MCF 10A (cell line): ENCODE data around the gene AKR1B1. TPM values are rescaled to one million over a fixed set of nuclear protein-coding genes. Genes with fewer than 3 reads are reported as not detected.

Experiments
- BruUV-seq: library from RNA; stranded (reverse); fragments of 400-500 nt; replicated peaks from 2 replicates; lab custom pipeline; 2021; lab: Mats Ljungman, UMichigan
- CTCF ChIA-PET: fragments of 300-600 bp; sonication (Branson Sonifier 250); formaldehyde crosslinking; extraction: SDS; loops from one replicate; lab custom pipeline; 2021; ENCODE audit warnings: antibody characterized with exemption, inconsistent platforms; lab: Yijun Ruan, JAX
- POLR2A ChIA-PET: fragments of 300-600, 350-650 bp; sonication (Branson Sonifier 250); formaldehyde crosslinking; extraction: SDS; loops from one replicate; lab custom pipeline; 2020; ENCODE audit warnings: antibody characterized with exemption, inconsistent platforms; lab: Yijun Ruan, JAX
- DNase-seq: peaks from one replicate; pipeline ENCODE4 v3.0.0-alpha.2; 2018; ENCODE audit not compliant: unreplicated experiment
- H3K27ac Mint-ChIP-seq: one replicate; pipeline ENCODE4 v1.8.0; 2022; ENCODE audit warnings: mild to moderate bottlenecking, low read depth, mixed read lengths; ENCODE audit not compliant: unreplicated experiment
- H3K27me3 Mint-ChIP-seq: one replicate; pipeline ENCODE4 v1.8.0; 2022; ENCODE audit warnings: mixed read lengths; ENCODE audit not compliant: insufficient read depth, unreplicated experiment
- H3K36me3 Mint-ChIP-seq: one replicate; pipeline ENCODE4 v1.8.0; 2022; ENCODE audit warnings: mild to moderate bottlenecking, moderate library complexity, mixed read lengths; ENCODE audit not compliant: insufficient read depth, unreplicated experiment
- H3K4me1 Mint-ChIP-seq: one replicate; pipeline ENCODE4 v1.8.0; 2022; ENCODE audit warnings: mixed read lengths; ENCODE audit not compliant: insufficient read depth, unreplicated experiment
- H3K4me3 Mint-ChIP-seq: one replicate; pipeline ENCODE4 v1.8.0; 2022; ENCODE audit warnings: mild to moderate bottlenecking, moderate library complexity, mixed read lengths; ENCODE audit not compliant: unreplicated experiment
- H3K9me3 Mint-ChIP-seq: one replicate; pipeline ENCODE4 v1.8.0; 2022; ENCODE audit warnings: mixed read lengths; ENCODE audit not compliant: unreplicated experiment
- CTCF ChIP-seq: fragments of 200-600 bp; IDR thresholded peaks from one replicate; pipeline ENCODE4 v1.8.0; 2022; ENCODE audit warnings: antibody characterized with exemption, mild to moderate bottlenecking; ENCODE audit not compliant: unreplicated experiment
- intact Hi-C: fragments of 100-400 bp; cut with micrococcal nuclease; formaldehyde crosslinking; loops from 2 replicates; pipeline ENCODE4 v1.14.1; 2022
- total RNA-seq: library from RNA; stranded (reverse); gene quantifications from 2 replicates; pipeline ENCODE4 v1.2.3, GENCODE V29; 2022

The AKR1B1 gene
- total RNA-seq, 1 experiment from 2014 or later = 128 TPM

GRCh38 chr7:134463751-134464150 lies 4.9 kb upstream of the AKR1B1 start:
- H3K4me3 Mint-ChIP-seq = no peak overlapping the region
- no TSS peak for BruUV-seq

GRCh38 chr7:134462337-134462925 lies 3.5 kb upstream of the AKR1B1 start:
- POLR2A ChIA-PET = interaction anchor here (1.0 kb wide), 1 partner anchor 13 kb away, joined by 3 read pairs; no protein-coding TSS in a partner anchor
- H3K4me1 Mint-ChIP-seq = peaks cover 22% of the 10 kb centered on the region
- peaks cover 7% of the 10 kb centered on the region for H3K36me3 Mint-ChIP-seq
- no TSS peak for BruUV-seq
- no peak overlapping the region for H3K4me3 Mint-ChIP-seq
- intact Hi-C loops = no loop called here
- no peaks in the 10 kb centered on the region for H3K27me3 Mint-ChIP-seq
- DNase-seq = peak; percentile 56
- H3K27ac Mint-ChIP-seq = no peak overlapping the region
- no peak for TF ChIP-seq CTCF
- H3K9me3 Mint-ChIP-seq = peaks cover 13% of the 10 kb centered on the region
- CTCF ChIA-PET = interaction anchor here (0.7 to 7.2 kb wide), 8 partner anchors 9 to 58 kb away, joined by 3 to 45 read pairs (median 3); no protein-coding TSS in a partner anchor

More at GRCh38 chr7:134463751-134464150, 4.9 kb upstream of the AKR1B1 start:
- no peaks in the 10 kb centered on the region for H3K27me3 Mint-ChIP-seq
- ChIA-PET CTCF (interaction anchor here (0.6 to 1.2 kb wide), 3 partner anchors 8 to 145 kb away, joined by 3 read pairs; no protein-coding TSS in a partner anchor), POLR2A (interaction anchor here (1.0 kb wide), 1 partner anchor 11 kb away, joined by 3 read pairs; no protein-coding TSS in a partner anchor)
- no peak overlapping the region for H3K27ac Mint-ChIP-seq
- no peak for TF ChIP-seq CTCF
- H3K4me1 Mint-ChIP-seq = peaks cover 29% of the 10 kb centered on the region
- H3K9me3 Mint-ChIP-seq = peaks cover 13% of the 10 kb centered on the region
- intact Hi-C loops = no loop called here
- peaks cover 7% of the 10 kb centered on the region for H3K36me3 Mint-ChIP-seq
- DNase-seq = no peak

- BruUV-seq = no TSS peak
- no peak overlapping the region for H3K4me3 Mint-ChIP-seq
- peaks cover 23% of the 10 kb centered on the region for H3K4me1 Mint-ChIP-seq
- no peak overlapping the region for H3K27ac Mint-ChIP-seq
- no peak for DNase-seq
- intact Hi-C loops = no loop called here
- no peak for TF ChIP-seq CTCF
- H3K36me3 Mint-ChIP-seq = peaks cover 9% of the 10 kb centered on the region
- H3K27me3 Mint-ChIP-seq = no peaks in the 10 kb centered on the region
- ChIA-PET POLR2A (interaction anchor here (1.0 kb wide), 1 partner anchor 13 kb away, joined by 3 read pairs; no protein-coding TSS in a partner anchor), CTCF (interaction anchor here (0.7 to 7.2 kb wide), 8 partner anchors 8 to 51 kb away, joined by 3 to 45 read pairs (median 4); no protein-coding TSS in a partner anchor)
- peaks cover 13% of the 10 kb centered on the region for H3K9me3 Mint-ChIP-seq
Observed at GRCh38 chr7:134461916-134462315, 3.0 kb upstream of the AKR1B1 start.

DNA sequence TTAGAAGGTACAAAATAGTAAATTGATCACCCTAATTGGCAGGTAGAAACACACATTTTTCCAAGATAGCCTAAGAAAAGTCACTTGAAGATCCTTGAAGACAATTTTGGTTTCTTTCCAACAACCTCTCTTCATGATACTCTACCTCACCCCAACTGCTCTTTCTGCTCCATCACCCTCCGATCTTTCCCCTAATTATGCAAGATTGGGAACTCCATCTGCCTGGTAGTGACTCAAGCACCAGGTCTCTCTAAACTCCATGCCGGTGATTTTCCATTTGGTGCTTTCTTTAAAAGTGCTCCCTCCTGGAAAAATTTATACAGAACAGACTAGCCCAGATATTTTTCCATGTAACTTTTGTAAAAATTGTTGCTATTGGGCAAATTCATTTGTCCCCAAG lies 1.1 kb upstream of the AKR1B1 start:
- peak; percentile 68 for DNase-seq
- peaks cover 23% of the 10 kb centered on the region for H3K4me1 Mint-ChIP-seq
- H3K36me3 Mint-ChIP-seq = peaks cover 20% of the 10 kb centered on the region
- peak overlapping the region; percentile 76 for H3K4me3 Mint-ChIP-seq
- POLR2A ChIA-PET = interaction anchor here (0.7 to 4.4 kb wide), 6 partner anchors 10 to 187 kb away, joined by 3 to 46 read pairs (median 5); no protein-coding TSS in a partner anchor
- H3K9me3 Mint-ChIP-seq = peaks cover 8% of the 10 kb centered on the region
- H3K27me3 Mint-ChIP-seq = no peaks in the 10 kb centered on the region
- intact Hi-C loops = loop anchor here (2.0 kb wide), 1 partner anchor 19 kb away; no protein-coding TSS in a partner anchor
- no TSS peak for BruUV-seq
- no peak for TF ChIP-seq CTCF
- CTCF ChIA-PET = interaction anchor here (0.6 to 7.2 kb wide), 10 partner anchors 12 to 145 kb away, joined by 3 to 45 read pairs (median 6); no protein-coding TSS in a partner anchor
- peak overlapping the region; percentile 61 for H3K27ac Mint-ChIP-seq
